ENCODE measurements around the gene CCDC136. TPM values are rescaled to one million over a fixed set of nuclear protein-coding genes. Genes with fewer than 3 reads are reported as not detected.

Gene CCDC136
- total RNA-seq, 2 donors from 2014 or later, result 46.0 to 51.2 TPM

DNA sequence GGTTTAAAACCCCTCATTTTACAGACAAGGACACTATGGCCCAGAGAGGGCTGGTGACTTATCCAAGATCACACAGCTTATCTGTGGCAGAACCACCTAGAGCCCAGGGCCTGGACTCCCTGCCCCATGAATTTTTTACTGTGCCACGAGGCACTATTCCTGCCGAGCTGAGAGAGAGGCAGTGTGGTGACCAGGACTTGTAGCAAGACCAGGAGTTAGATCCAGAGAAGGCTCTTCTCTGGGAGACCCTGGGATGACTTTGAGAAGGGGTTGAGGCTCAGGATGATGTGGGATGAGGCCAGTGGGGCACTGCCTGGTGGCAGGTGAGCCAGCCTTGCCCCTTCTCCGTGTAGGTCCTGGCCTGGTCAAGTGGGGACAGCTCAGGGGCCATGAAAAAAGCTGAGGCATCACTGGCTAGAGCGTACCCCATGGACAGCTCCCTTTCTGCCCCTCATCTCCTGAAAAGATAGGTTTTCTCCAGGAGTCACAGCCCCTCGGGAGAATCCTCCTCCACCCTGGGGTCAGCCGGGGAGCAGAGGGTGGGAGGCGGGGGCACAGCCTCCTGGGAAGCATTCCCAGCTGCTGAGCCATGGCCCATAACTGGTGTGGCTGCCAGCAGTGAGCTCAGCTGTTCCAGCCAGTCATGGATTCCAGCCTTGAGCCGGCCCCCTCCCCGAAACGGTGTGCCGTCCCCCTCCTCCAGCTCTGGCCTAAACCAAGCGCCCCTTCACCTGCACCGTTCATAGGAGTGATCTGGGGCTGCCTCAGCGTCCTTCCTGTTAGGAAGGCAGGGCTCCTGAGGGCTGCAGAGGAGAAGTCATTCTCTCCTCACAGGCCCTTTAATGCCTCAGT is 44.2 kb downstream of the CCDC136 start:
- no peaks in the 10 kb centered on the region for H3K36me3 Mint-ChIP-seq (ENCODE audit: low read depth)
- Histone ChIP-seq H3K9me3 (ENCODE audit: control insufficient read depth, low read length) (no peaks in the 10 kb centered on the region), H3K27ac (ENCODE audit: low read depth, low read length) (no peak overlapping the region), H3K9ac (ENCODE audit: extremely low read depth, low read length, poor library complexity, severe bottlenecking) (no peak overlapping the region), H3K4me1 (ENCODE audit: control insufficient read depth, insufficient read depth, low read length) (peaks cover 7% of the 10 kb centered on the region), H3K27me3 (ENCODE audit: control insufficient read depth, insufficient read depth, low read length, poor library complexity, severe bottlenecking) (peaks cover 4% of the 10 kb centered on the region), H3K36me3 (ENCODE audit: control insufficient read depth, insufficient read depth, low read length) (peaks cover 15% of the 10 kb centered on the region), H3K4me3 (ENCODE audit: low read length) (no peak overlapping the region)
- no peak for DNase-seq
- no peaks in the 10 kb centered on the region for H3K9me3 Mint-ChIP-seq
- TF ChIP-seq, protein P1, sequence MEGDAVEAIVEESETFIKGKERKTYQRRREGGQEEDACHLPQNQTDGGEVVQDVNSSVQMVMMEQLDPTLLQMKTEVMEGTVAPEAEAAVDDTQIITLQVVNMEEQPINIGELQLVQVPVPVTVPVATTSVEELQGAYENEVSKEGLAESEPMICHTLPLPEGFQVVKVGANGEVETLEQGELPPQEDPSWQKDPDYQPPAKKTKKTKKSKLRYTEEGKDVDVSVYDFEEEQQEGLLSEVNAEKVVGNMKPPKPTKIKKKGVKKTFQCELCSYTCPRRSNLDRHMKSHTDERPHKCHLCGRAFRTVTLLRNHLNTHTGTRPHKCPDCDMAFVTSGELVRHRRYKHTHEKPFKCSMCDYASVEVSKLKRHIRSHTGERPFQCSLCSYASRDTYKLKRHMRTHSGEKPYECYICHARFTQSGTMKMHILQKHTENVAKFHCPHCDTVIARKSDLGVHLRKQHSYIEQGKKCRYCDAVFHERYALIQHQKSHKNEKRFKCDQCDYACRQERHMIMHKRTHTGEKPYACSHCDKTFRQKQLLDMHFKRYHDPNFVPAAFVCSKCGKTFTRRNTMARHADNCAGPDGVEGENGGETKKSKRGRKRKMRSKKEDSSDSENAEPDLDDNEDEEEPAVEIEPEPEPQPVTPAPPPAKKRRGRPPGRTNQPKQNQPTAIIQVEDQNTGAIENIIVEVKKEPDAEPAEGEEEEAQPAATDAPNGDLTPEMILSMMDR (conservative IDR thresholded peaks at IDR 0.05), result no peak
- WGBS, 2 experiments (ENCODE audit: insufficient coverage in 1 of 2, insufficient read length in 1 of 2), result 91 to 94% methylated on average over 6 to 14 of the region's 14 CpGs
- no peak overlapping the region for H3K27ac Mint-ChIP-seq
- H3K4me1 Mint-ChIP-seq, result peaks cover 11% of the 10 kb centered on the region
- no peak overlapping the region for H3K4me3 Mint-ChIP-seq
- H3K27me3 Mint-ChIP-seq (ENCODE audit: insufficient read depth), result peaks cover 11% of the 10 kb centered on the region

- H3K27me3 Mint-ChIP-seq (ENCODE audit: insufficient read depth), result peaks cover 3% of the 10 kb centered on the region
- peaks cover 11% of the 10 kb centered on the region for H3K4me1 Mint-ChIP-seq
- H3K27ac Mint-ChIP-seq, result no peak overlapping the region
- Histone ChIP-seq H3K36me3 (ENCODE audit: control insufficient read depth, insufficient read depth, low read length) (peaks cover 19% of the 10 kb centered on the region), H3K4me3 (ENCODE audit: low read length) (no peak overlapping the region), H3K27ac (ENCODE audit: low read depth, low read length) (no peak overlapping the region), H3K4me1 (ENCODE audit: control insufficient read depth, insufficient read depth, low read length) (peaks cover 7% of the 10 kb centered on the region), H3K9me3 (ENCODE audit: control insufficient read depth, low read length) (no peaks in the 10 kb centered on the region), H3K9ac (ENCODE audit: extremely low read depth, low read length, poor library complexity, severe bottlenecking) (no peak overlapping the region), H3K27me3 (ENCODE audit: control insufficient read depth, insufficient read depth, low read length, poor library complexity, severe bottlenecking) (no peaks in the 10 kb centered on the region)
- no peaks in the 10 kb centered on the region for H3K36me3 Mint-ChIP-seq (ENCODE audit: low read depth)
- H3K9me3 Mint-ChIP-seq, result no peaks in the 10 kb centered on the region
- WGBS, 2 experiments (ENCODE audit: insufficient coverage in 1 of 2, insufficient read length in 1 of 2), result 92 to 100% methylated on average over 1 to 14 of the region's 14 CpGs
- TF ChIP-seq, protein P1 (conservative IDR thresholded peaks at IDR 0.05), result no peak
- no peak overlapping the region for H3K4me3 Mint-ChIP-seq
- DNase-seq, result no peak
Observed at GRCh38 chr7:128836729-128837348, 45.1 kb downstream of the CCDC136 start.

DNA sequence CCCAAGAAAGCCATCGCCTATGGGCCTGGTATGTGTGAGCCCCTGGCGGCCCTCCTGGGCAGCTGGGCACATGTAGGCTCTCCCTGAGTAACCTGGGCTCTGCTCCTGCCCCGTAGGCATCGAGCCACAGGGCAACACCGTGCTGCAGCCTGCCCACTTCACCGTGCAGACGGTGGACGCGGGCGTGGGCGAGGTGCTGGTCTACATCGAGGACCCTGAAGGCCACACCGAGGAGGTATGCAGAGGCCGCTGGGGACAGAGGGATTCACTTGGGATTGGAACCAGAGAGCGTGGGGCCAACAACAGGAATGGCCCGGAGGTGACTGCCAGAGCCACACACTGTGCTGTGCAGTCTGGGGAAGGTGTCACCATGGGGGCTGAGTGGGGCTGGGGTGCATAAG is 45.8 kb downstream of the CCDC136 start:
- H3K27me3 ChIP-seq (ENCODE audit: control insufficient read depth, insufficient read depth, low read length, poor library complexity, severe bottlenecking), result no peaks in the 10 kb centered on the region
- WGBS, 2 experiments (ENCODE audit: insufficient coverage in 1 of 2, insufficient read length in 1 of 2), result 94 to 98% methylated on average over 15 to 16 of the region's 16 CpGs
- no peak for DNase-seq
- Mint-ChIP-seq H3K27ac (no peak overlapping the region), H3K36me3 (ENCODE audit: low read depth) (peaks cover 1% of the 10 kb centered on the region), H3K4me1 (peaks cover 8% of the 10 kb centered on the region), H3K27me3 (ENCODE audit: insufficient read depth) (no peaks in the 10 kb centered on the region), H3K4me3 (no peak overlapping the region), H3K9me3 (no peaks in the 10 kb centered on the region)
- peaks cover 7% of the 10 kb centered on the region for H3K4me1 ChIP-seq (ENCODE audit: control insufficient read depth, insufficient read depth, low read length)
- TF ChIP-seq, protein P1 (conservative IDR thresholded peaks at IDR 0.05), result no peak
- no peak overlapping the region for H3K4me3 ChIP-seq (ENCODE audit: low read length)
- peaks cover 19% of the 10 kb centered on the region for H3K36me3 ChIP-seq (ENCODE audit: control insufficient read depth, insufficient read depth, low read length)
- H3K27ac ChIP-seq (ENCODE audit: low read depth, low read length), result no peak overlapping the region
- H3K9ac ChIP-seq (ENCODE audit: extremely low read depth, low read length, poor library complexity, severe bottlenecking), result no peak overlapping the region
- H3K9me3 ChIP-seq (ENCODE audit: control insufficient read depth, low read length), result no peaks in the 10 kb centered on the region

Measured in endodermal cell (in vitro differentiated cells).